HG03095 (cell line): ENCODE data around the gene ZNF322.

ENCODE experiments used
- ATAC-seq: cut with Tn5 transposase; IDR thresholded peaks from one replicate; pipeline ENCODE4 v1.9.1; 2021; ENCODE audit warnings: moderate library complexity; ENCODE audit not compliant: unreplicated experiment

ZNF322 gene

GRCh38 chr6:26613689-26614683, 45.6 kb downstream of the ZNF322 start:
- ATAC-seq, result no peak

- no peak for ATAC-seq
Observed at GRCh38 chr6:26613201-26613600, 46.3 kb downstream of the ZNF322 start.

- no peak for ATAC-seq
Observed at GRCh38 chr6:26611599-26611998, 47.9 kb downstream of the ZNF322 start.

GRCh38 chr6:26609463-26609862, 50.1 kb downstream of the ZNF322 start:
- ATAC-seq, result no peak

- ATAC-seq, result no peak
Observed at GRCh38 chr6:26607434-26608230, 51.9 kb downstream of the ZNF322 start.

- no peak for ATAC-seq
Observed at GRCh38 chr6:26604797-26605196, 54.7 kb downstream of the ZNF322 start.

- ATAC-seq, result no peak
Observed at GRCh38 chr6:26604026-26604425, 55.5 kb downstream of the ZNF322 start.

GRCh38 chr6:26602262-26602661, 57.3 kb downstream of the ZNF322 start:
- ATAC-seq, result no peak

- ATAC-seq, result no peak
Observed at GRCh38 chr6:26600759-26601158, 58.8 kb downstream of the ZNF322 start.

GRCh38 chr6:26599591-26599990, 60.0 kb downstream of the ZNF322 start:
- no peak for ATAC-seq

GRCh38 chr6:26599134-26599533, 60.4 kb downstream of the ZNF322 start:
- no peak for ATAC-seq

- no peak for ATAC-seq
Observed at GRCh38 chr6:26598267-26598666, 61.3 kb downstream of the ZNF322 start.

- ATAC-seq, result no peak
Observed at GRCh38 chr6:26597821-26598220, 61.7 kb downstream of the ZNF322 start.

- ATAC-seq, result no peak
Observed at GRCh38 chr6:26597389-26597766, 62.2 kb downstream of the ZNF322 start.

- ATAC-seq, result peak; percentile 71
Observed at GRCh38 chr6:26596579-26597388, 62.8 kb downstream of the ZNF322 start, which contains the start of gene ABT1. ABT1 (plus strand) TSS chr6:26596953; CDS start chr6:26596983, 30 bp downstream.

- ATAC-seq, result peak; percentile 64
Observed at GRCh38 chr6:26595669-26596269, 63.8 kb downstream of the ZNF322 start.

GRCh38 chr6:26594730-26595632, 64.6 kb downstream of the ZNF322 start:
- ATAC-seq, result no peak

- no peak for ATAC-seq
Observed at GRCh38 chr6:26594131-26594498, 65.4 kb downstream of the ZNF322 start.
